HG03575 (cell line): ENCODE results near the gene IL31RA.

Experiments used
- ATAC-seq: cut with Tn5 transposase; IDR thresholded peaks from one replicate; pipeline ENCODE4 v1.9.1; 2021; ENCODE audit not compliant: unreplicated experiment, insufficient number of reproducible peaks, low FRiP score; ENCODE audit errors: extremely low read depth

Gene IL31RA

DNA sequence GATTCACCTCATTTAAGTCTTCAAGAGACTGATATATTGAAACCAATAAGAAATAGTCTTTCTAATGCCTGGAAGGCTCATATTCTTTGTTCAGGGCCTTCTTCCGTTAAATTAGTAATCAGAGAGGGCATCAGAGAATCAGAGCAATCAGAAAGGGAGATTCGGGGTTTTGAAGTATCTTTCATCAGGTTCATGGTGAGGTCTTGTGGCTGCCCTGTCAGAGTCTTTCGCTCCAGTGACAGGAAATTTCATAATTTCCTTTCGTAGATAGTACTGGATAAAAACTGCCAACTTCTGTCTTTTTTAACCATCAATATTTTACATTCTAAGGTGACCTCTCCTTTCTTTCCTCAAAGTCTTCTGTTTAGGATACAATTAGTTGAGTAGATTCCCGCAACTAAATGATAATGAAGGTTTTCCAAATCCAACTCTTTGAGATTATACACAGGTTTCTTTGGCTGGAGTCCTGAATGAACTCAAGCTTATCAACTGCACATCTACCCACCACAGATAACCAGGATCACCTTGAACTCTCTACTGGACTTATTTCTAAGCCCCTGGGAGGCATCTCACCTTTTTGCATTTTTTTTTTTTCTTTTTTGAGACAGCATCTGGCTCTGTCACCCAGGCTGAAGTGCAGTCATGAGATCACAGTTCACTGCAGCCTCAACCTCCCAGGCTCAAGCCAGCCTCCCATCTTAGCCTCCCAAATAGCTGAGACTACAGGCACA, 5.5 kb downstream of the IL31RA start:
- no peak for ATAC-seq

GRCh38 chr5:55857247-55857640, 6.1 kb downstream of the IL31RA start:
- ATAC-seq, result no peak

- ATAC-seq, result no peak
Observed at GRCh38 chr5:55858104-55858503, 6.9 kb downstream of the IL31RA start.

GRCh38 chr5:55860288-55860687, 9.1 kb downstream of the IL31RA start:
- no peak for ATAC-seq

- no peak for ATAC-seq
Observed at GRCh38 chr5:55860709-55861108, 9.6 kb downstream of the IL31RA start.

DNA sequence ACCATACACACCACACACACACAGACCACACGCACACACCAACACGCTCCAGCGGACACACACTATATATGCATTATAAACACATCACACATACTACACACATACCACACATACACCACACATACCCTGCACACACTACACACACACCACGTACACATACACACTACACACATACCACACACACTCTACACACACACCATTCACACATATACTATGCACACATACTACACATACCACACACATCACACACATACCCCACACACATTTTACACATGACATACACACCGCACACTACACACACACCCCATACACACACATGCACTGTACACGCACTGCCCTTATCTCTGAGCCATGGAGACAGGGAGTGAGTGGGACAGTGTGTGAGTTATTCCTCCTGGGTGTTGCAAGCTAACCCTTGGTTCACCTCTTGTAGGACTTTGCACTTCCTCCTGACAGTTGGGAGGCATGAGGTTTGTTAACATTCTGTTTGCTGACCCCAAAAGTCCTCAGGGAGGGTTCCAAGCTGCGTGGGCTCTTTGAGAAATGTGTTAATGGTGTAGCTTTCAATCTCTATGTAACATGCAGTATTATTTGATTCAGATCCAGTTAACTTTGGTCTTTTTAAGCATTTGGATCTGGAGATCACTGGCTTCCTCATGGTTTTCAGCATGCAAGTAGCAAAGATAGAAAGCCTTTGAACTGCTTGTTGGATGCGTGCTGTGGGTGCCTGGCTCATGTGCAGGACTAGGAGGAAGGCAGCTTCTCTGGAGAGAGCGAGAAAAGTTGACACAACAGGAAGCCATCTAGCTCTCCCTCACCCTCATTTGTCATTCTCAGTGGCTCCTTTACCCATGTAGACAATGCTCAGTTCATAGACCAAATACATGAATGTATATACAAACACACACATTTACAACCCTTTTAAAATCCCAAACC, 13.7 kb downstream of the IL31RA start:
- no peak for ATAC-seq

GRCh38 chr5:55865831-55866230, 14.7 kb downstream of the IL31RA start:
- no peak for ATAC-seq

DNA sequence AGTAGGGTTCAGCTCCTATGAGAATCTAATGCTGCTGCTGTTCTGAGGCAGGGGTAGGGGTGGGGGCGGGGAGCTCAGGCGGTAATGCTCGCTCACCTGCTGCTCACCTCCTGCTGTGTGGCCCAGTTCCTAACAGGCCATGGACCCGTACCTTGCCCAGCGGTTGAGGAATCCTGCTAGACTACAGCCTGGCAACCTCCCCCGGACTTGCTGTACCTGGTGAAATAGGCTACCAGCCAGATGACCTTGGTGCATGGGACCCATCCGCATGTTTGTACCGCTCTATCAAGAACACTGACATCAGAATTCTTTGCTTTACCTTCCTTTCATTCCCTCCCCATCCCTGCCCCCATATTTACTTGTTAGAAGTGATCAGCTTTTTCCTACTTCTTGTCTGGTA, 15.3 kb downstream of the IL31RA start:
- no peak for ATAC-seq

- no peak for ATAC-seq
Observed at GRCh38 chr5:55866934-55867333, 15.8 kb downstream of the IL31RA start.

GRCh38 chr5:55868846-55869245, 17.7 kb downstream of the IL31RA start:
- ATAC-seq, result no peak

DNA sequence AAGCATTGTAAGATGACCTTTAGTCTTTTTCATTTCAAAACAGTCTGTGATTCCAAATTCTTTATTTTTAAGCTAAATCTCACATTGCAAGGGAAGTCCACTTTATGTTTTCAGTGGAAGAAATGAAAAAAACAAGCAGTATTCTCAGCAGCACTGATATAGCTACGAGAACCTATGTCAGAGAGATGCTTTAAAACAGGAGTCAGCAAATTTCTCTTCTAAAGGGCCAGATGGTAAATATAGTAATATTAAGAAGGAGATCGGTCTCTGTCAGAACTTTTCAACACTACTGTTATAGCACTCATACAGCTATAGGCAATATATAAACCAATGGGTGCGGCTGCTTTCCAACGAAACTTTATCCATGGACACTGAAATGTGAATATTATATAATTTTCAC, 18.7 kb downstream of the IL31RA start:
- ATAC-seq, result no peak

GRCh38 chr5:55873234-55873633, 22.1 kb downstream of the IL31RA start:
- no peak for ATAC-seq

DNA sequence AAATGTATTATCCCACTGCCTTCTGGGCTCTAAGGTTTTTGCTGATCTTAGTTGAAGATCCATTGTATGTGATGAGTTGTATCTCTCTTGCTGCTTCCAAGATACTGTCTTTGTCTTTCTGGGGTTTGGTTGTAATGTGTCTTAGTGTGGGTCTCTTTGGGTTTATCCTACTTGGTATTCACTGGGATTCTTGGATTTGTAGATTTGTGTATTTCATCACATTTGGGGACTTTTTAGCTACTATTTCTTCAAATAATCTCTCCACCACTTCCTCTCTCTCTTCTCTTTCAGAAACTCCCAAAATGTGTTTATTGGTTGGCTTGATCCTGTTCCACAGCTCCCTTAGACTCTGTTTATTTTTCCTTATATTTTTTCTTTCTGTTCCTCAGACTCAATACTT, 26.5 kb downstream of the IL31RA start:
- ATAC-seq, result no peak

DNA sequence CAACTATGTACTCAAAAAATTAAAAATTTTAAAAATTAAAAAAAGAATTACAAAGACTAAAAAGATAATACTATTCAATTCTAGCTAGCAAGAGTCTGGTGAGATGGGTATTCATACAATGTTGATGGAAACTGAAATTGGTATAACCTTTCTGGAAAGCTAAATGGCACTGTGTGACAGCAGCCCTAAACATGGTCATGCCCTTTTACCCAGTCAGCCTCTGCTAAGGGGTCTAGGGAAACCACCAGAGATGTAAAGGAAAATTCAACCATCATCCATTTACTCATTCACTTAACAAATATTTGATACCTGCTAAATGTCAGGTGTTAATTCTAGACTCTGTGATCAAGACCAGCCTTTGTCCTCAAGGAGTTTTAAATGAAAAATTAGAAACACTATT, 29.3 kb downstream of the IL31RA start:
- no peak for ATAC-seq

- ATAC-seq, result no peak
Observed at GRCh38 chr5:55885359-55885758, 34.2 kb downstream of the IL31RA start.

DNA sequence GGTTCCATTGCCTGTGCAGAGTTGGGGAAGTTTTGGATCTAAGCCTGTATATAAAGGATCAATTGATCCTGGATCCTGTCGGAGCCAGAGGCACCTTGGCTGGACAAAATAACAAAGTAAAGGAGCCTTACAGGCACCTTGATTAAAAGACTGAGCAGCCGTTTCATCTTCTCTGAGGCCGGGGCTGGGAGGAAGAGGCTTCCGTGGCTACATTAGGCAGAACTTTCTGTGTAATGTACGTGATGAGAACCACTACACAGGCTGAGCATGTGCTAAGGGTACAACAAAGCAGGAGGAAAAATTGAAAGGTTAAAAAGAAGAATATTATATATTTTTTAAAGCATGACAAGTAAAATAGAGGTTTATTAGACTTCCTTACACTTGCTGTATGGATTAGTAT, 37.0 kb downstream of the IL31RA start:
- ATAC-seq, result no peak

GRCh38 chr5:55892479-55892878, 41.3 kb downstream of the IL31RA start:
- no peak for ATAC-seq

DNA sequence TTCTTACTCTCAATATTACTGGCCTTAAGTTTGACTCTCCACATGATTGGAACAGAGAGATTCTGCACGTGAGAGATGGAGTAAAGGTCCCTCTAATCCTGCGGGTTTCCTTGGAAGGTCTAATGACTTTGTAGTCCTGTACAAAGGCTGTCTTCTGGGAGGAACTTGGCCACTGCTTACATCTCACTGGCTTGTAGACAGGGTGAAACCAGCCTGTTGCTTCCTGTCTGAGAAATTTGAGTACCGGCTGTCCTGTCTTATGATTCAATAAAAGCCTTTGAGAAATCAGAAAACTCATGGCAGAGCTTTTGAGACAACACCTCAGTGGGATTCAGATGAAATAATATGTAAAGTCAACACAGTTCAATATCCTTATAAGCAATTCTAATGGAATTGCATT, 43.0 kb downstream of the IL31RA start:
- ATAC-seq, result no peak

DNA sequence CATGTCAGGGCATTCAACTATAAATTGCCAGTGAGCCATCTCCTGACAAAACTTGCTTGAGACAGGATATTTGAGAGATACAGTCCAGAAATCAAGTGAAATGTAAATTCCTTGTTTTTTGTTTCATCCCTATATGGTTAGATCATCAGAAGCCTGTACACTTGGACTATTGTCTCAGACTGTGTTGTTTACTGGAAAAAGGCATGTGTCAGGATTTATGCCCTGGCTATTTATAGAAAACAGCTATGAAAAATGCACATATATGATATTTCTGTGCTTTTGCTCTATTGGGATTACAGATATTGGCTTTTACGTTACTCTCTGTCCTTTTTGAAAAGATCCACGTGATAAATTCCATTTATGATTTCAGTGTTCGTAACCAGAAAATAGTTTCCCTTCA, 44.2 kb downstream of the IL31RA start:
- no peak for ATAC-seq

- no peak for ATAC-seq
Observed at GRCh38 chr5:55896238-55896637, 45.1 kb downstream of the IL31RA start.
